ENCODE measurements around the gene PNPLA5.

DNA sequence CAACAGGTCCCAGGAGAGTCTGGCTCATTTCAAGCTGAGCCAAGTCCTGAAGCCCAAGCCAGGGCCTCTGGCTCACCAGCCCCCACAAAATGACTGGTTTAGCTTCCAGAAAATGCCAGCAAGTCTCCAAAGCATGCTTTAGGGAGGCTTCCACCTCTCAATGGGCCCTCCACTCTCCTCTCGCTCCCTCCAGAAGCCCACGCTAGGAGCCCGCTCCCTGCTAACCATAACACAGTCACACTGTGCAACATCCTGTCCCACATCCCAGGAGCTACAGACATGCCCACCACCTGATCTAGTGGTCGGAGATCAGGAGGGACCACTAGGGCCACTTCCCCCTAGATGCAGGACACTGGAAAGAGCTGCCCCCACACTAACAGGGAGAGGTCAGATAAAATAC lies 36.4 kb downstream of the PNPLA5 start:
- TF ChIP-seq CTCF (IDR thresholded peaks at IDR 0.05) (no peak), POLR2A (IDR thresholded peaks at IDR 0.05) (no peak)

Data from sigmoid colon (tissue), 3 donors.